HG02973 (cell line): ENCODE measurements around the gene ABHD16A.

ENCODE experiments used
- ATAC-seq: cut with Tn5 transposase; IDR thresholded peaks from one replicate; pipeline ENCODE4 v1.9.1; 2021; ENCODE audit warnings: moderate library complexity; ENCODE audit not compliant: unreplicated experiment

ABHD16A gene

GRCh38 chr6:31690231-31691077, 12.7 kb downstream of the ABHD16A start:
- no peak for ATAC-seq

GRCh38 chr6:31689249-31690110, 13.6 kb downstream of the ABHD16A start:
- no peak for ATAC-seq

- ATAC-seq, result no peak
These were observed 15.0 kb downstream of the ABHD16A start for GRCh38 chr6:31687860-31688693.

GRCh38 chr6:31687321-31687720, 15.8 kb downstream of the ABHD16A start:
- no peak for ATAC-seq

- ATAC-seq, result no peak
These were observed 16.6 kb downstream of the ABHD16A start for GRCh38 chr6:31686483-31686882.

GRCh38 chr6:31683591-31683990, 19.5 kb downstream of the ABHD16A start:
- no peak for ATAC-seq

- ATAC-seq, result no peak
These were observed 21.9 kb downstream of the ABHD16A start for GRCh38 chr6:31681135-31681671.

- ATAC-seq, result no peak
These were observed 22.6 kb downstream of the ABHD16A start, which contains the start of gene LY6G5C for GRCh38 chr6:31680226-31681134. TSS of gene LY6G5C (minus strand) at chr6:31681067. CDS start at chr6:31680373, 694 bp downstream.

GRCh38 chr6:31677955-31678354, 25.2 kb downstream of the ABHD16A start:
- no peak for ATAC-seq

- no peak for ATAC-seq
These were observed 26.2 kb downstream of the ABHD16A start for GRCh38 chr6:31676904-31677303.

GRCh38 chr6:31676322-31676903, 26.7 kb downstream of the ABHD16A start:
- no peak for ATAC-seq

- ATAC-seq, result no peak
These were observed 33.4 kb downstream of the ABHD16A start, which contains the start of gene LY6G5B for GRCh38 chr6:31669676-31670075. TSS of gene LY6G5B (plus strand) at chr6:31669976. CDS start at chr6:31670951, 975 bp downstream.

GRCh38 chr6:31666337-31666965, 36.7 kb downstream of the ABHD16A start:
- no peak for ATAC-seq

- peak; percentile 73 for ATAC-seq
These were observed 37.4 kb downstream of the ABHD16A start, which contains the start of gene CSNK2B for GRCh38 chr6:31665501-31666336. TSS of gene CSNK2B (plus strand) at chr6:31666080. CDS start at chr6:31666832, 752 bp downstream.

GRCh38 chr6:31664790-31665500, 38.2 kb downstream of the ABHD16A start, which contains the start of gene GPANK1:
TSS of gene GPANK1 (minus strand) at chr6:31664997. CDS start at chr6:31664478, 519 bp downstream.
- ATAC-seq, result peak; percentile 29

- no peak for ATAC-seq
These were observed 38.9 kb downstream of the ABHD16A start for GRCh38 chr6:31663961-31664789.
